GM21619 (cell line): ENCODE results near the gene ST7.

Source experiments
- ATAC-seq: cut with Tn5 transposase; IDR thresholded peaks from one replicate; pipeline ENCODE4 v1.9.1; 2021; ENCODE audit not compliant: unreplicated experiment

The ST7 gene

DNA sequence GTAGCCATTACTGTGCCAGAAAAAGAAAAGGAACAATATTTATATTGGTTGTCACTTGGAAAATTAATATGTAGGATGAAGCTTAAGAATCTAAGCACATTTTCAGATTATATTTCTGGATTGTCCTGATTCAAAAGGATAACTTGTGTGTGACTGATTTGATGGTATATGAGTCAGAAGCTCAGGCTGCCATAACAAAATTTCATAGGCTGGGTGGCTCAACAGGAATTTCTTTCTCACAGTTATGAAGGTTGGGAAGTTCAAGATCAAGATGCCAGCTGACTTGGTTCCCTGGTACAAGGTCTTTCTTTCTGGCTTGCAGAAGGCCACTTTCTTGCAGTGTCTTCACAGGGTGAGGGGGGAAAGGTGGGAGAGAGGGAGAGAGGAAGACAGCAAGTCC is 108.5 kb downstream of the ST7 start:
- ATAC-seq = no peak

GRCh38 chr7:117062300-117062699 is 109.0 kb downstream of the ST7 start:
- no peak for ATAC-seq

GRCh38 chr7:117064688-117065087 is 111.4 kb downstream of the ST7 start:
- no peak for ATAC-seq

GRCh38 chr7:117065571-117066150 is 112.4 kb downstream of the ST7 start:
- ATAC-seq = no peak

DNA sequence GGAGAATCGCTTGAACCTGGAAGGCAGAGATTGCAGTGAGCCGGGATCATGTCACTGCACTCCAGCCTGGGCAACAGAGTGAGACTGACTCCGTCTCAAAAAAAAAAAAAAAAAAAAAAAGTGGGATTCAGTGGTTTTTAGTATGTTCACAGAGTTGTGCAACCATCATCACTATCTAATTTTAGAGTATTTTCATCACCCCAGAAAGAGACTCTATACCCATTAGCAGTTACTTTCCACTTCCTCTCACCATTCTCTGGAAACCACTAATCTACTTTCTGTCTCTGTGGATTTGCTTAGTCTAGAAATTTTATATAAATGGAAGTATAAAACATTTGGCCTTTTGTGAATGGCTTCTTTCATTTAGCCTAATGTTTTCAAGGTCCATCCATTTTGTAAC is 113.4 kb downstream of the ST7 start:
- peak; percentile 48 for ATAC-seq

GRCh38 chr7:117067340-117067739 is 114.0 kb downstream of the ST7 start:
- ATAC-seq = no peak

DNA sequence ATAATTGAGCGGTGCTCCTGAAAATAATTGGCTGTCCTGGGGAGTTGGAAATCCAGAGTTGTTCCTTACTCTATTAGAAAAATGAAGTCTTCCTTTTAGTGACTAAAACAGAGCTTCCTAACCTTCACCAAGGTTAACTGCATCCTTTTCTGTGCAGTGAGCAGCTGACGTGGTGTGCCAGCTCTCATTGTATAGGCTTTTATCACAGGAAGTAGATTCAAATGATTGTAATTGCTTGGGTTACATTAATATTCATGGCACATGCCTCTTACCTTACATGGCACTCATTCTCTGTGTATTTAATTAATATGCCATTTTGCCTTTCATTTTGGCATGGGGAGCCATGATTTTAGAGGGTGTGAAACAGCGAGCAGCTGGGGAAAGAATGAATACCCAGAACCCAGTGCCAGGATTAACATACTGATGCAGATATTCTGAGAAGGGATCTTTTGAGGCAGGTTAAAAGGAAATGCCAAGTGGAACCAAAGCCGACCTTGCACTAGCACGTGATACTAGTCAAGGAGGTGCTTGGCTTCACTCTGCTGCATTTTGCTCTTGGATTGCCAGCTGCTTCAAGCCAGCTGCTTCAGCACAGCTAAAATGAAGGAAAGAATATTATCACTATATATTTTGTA is 115.3 kb downstream of the ST7 start:
- no peak for ATAC-seq

DNA sequence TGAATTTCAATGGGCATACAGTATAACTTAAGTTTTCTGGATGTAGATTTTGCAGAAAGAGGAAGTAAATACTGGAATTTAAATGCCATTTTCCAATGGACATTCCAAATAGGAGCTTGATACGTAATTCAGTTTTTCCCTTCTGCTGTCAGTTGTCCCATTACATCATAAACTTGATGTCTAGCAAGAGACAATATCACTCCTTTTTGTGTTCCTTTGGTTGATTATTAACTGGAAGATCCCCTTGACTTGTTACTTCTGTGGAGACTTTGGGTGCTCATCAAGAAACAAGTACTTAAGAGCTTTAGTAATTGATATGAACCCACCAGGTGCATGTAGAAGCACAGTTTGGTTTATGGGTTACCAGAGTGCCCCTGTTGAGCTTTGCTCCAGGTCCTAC is 116.1 kb downstream of the ST7 start:
- ATAC-seq = peak; percentile 59

DNA sequence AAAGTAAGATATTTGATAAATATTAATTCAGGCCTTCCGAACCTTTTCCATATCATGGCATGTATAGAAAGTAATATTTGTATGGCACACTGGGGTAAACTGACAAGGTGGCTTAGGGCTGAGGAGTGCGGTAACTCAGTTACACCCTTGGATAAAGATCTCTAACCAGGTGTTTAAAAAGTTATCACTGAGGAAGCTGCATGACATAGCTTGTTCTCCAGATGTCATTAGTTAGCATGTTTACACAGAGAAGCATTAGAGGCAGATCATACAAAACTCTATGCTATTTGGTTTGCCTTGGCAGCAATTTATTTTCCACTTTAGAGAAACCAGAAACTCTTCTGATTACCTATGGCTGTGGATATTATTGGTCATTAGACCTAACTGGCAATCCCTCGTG is 118.2 kb downstream of the ST7 start:
- ATAC-seq = no peak

DNA sequence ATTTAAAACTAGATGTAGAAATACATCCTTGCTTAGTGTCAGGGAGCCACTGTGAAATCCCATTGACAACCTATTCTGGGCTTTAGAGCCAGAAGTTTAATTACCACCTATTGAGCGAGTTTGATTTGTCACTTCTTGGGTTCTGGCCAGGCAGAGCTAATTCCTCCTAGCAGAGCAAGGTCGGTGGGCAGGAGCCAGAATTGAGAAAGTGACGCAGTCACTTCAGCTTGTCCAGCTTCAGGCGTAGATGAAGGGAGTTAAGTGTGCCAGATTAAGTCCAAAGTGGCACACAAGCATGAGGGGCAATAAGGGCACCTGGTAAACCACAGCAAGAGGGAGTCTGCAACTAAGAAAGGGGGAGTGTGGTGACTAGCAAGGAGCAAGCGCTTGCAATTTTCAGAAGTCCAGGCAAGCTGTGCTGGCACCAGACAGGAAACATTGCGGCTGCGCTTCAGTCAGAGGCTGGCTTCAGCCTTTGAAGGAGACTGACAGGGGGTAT is 119.4 kb downstream of the ST7 start:
- ATAC-seq = no peak

DNA sequence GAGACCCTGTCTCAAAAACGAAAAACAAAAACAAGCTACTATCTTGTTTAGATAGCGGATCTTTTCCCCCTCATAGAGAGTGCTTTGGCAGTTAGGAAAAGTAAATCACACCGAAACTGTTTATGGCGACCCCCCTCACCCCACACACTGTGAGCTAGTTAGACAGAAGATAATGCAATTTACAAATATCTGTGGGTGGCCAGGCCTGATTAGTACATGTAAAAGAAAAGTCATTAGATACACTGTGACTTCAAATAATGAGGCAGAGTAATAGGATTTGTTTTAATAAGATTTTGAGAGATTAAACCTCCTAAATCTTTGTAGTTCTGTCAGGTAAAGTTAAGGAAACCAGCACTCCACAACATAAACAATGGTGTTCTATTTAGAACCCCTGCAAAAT is 121.1 kb downstream of the ST7 start:
- ATAC-seq = no peak

DNA sequence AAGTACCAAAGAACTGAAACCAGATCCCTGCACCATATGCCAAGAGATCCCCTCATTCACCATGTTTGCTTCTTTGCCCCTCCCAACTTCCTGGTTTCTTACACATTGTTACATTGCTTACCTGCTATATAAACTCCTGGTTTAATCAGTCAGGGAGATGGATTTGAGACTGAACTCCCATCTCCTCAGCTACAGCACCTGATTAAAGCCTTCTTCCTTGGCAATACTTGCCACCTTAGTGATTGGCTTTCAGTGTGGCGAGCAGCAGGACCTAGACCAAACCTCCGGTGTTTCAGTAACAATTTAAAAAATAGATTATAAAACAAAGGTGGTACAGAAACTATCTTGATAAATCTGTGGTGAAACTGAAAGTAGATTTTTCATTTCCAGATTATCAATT is 122.6 kb downstream of the ST7 start:
- ATAC-seq = no peak

- ATAC-seq = no peak
Measured at GRCh38 chr7:117076426-117076943, 123.2 kb downstream of the ST7 start.

DNA sequence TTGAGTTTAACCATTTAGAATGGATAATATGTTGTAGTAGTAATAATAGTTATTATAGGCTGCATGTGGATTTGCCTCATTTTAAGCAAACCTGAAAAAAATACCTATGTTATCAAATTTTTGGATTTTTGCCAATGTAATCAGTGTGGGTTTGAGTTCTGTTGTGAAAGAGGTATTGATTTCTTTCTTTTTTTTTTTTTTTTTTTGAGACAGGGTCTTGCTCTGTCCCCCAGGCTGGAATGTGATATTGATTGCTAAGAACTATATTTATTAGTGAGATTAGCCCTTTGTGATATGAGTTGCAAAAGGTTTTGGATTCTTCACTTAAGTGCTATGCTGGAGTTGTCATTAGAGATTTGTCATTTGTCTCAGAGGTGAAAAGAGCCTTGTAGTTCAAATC is 124.4 kb downstream of the ST7 start:
- ATAC-seq = no peak

GRCh38 chr7:117082647-117083046 is 129.3 kb downstream of the ST7 start:
- no peak for ATAC-seq

DNA sequence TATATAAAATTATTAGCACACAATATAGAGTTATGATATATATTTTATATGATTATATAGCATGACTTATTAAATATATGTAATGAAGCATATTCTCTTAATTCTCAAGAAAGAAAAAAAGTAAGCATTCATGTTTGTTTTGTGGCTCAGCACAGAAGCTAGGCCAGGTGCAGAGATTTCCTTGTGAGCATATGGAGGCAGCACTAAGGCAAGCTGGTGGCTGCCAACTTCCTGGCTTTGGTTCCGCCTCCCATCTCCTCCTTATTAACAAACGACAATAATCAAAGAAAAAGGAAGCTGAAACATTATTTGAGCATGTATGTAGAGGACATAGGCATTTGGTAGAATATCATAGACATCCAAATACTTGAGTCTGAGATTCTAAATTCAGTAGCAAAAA is 130.3 kb downstream of the ST7 start:
- no peak for ATAC-seq

DNA sequence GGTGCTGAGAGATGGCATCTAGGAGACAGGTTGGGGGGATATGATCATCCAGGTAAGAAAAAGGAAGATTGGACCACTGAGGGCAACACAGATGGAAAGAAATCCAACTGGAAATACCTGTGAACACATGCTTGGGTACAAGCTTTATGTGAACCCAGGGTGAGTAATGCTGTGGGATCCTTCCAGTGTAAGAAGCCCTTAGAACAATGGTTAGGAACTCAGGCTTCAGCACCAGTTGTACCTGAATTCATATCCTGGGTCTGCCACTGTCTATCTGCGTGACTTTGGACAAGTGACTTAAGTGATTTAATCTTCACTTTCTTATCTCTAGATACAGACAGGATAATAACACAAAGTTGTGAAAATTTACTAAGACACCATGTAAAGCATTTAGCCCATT is 131.0 kb downstream of the ST7 start:
- ATAC-seq = no peak

- ATAC-seq = no peak
Measured at GRCh38 chr7:117085275-117085674, 132.0 kb downstream of the ST7 start.

GRCh38 chr7:117085769-117086463 is 132.6 kb downstream of the ST7 start:
- ATAC-seq = no peak

GRCh38 chr7:117086788-117087187 is 133.5 kb downstream of the ST7 start:
- peak; percentile 61 for ATAC-seq

GRCh38 chr7:117087639-117088396 is 134.5 kb downstream of the ST7 start:
- no peak for ATAC-seq
